NCI-H526 treated with DMSO at 0.1 percent for 48 hours (cell line): ENCODE data around the gene FCER1G.
"Not testable (repeated sequence)": the region's sequence is repeated elsewhere in the genome, so short reads cannot be mapped to it uniquely, and the experiment has no call there.

Source experiments
- DNase-seq: peaks from one replicate; lab custom pipeline; 2025; lab: John Stamatoyannopoulos, UW

The FCER1G gene

GRCh38 chr1:161229896-161230295, 14.8 kb downstream of the FCER1G start:
- DNase-seq = no peak

- DNase-seq = no peak
These were observed 15.7 kb downstream of the FCER1G start for GRCh38 chr1:161230762-161231161.

GRCh38 chr1:161233102-161233501, 18.0 kb downstream of the FCER1G start:
- DNase-seq = no peak

- DNase-seq = no peak
These were observed 21.1 kb downstream of the FCER1G start for GRCh38 chr1:161235957-161236775.

GRCh38 chr1:161238039-161238473, 23.0 kb downstream of the FCER1G start, which contains the start of gene NR1I3:
Gene NR1I3, minus strand, starts transcription at chr1:161238203. Its CDS starts 1,638 bp downstream, at chr1:161236565.
- DNase-seq = no peak

GRCh38 chr1:161241682-161242081, 26.6 kb downstream of the FCER1G start:
- no peak for DNase-seq

- no peak for DNase-seq
These were observed 27.2 kb downstream of the FCER1G start for GRCh38 chr1:161242313-161242712.

- DNase-seq = no peak
These were observed 29.8 kb downstream of the FCER1G start for GRCh38 chr1:161244888-161245287.

- DNase-seq = not testable (repeated sequence)
These were observed 35.0 kb downstream of the FCER1G start for GRCh38 chr1:161250100-161250499.

GRCh38 chr1:161250829-161251228, 35.7 kb downstream of the FCER1G start:
- no peak for DNase-seq

- DNase-seq = no peak
These were observed 36.5 kb downstream of the FCER1G start for GRCh38 chr1:161251579-161251978.

- not testable (repeated sequence) for DNase-seq
These were observed 40.2 kb downstream of the FCER1G start for GRCh38 chr1:161255302-161255701.

- DNase-seq = not testable (repeated sequence)
These were observed 40.9 kb downstream of the FCER1G start for GRCh38 chr1:161255955-161256520.

GRCh38 chr1:161257109-161257508, 42.0 kb downstream of the FCER1G start:
- DNase-seq = not testable (repeated sequence)

- peak; percentile 92 for DNase-seq
These were observed 43.6 kb downstream of the FCER1G start, which contains the start of gene PCP4L1 for GRCh38 chr1:161258439-161259344. Gene PCP4L1, plus strand, starts transcription at chr1:161258745. Its CDS starts 230 bp downstream, at chr1:161258975.

- DNase-seq = no peak
These were observed 44.2 kb downstream of the FCER1G start for GRCh38 chr1:161259345-161259702.

GRCh38 chr1:161259765-161260164, 44.7 kb downstream of the FCER1G start:
- no peak for DNase-seq

- no peak for DNase-seq
These were observed 45.5 kb downstream of the FCER1G start for GRCh38 chr1:161260376-161261260.

GRCh38 chr1:161261261-161262235, 46.5 kb downstream of the FCER1G start:
- no peak for DNase-seq

- DNase-seq = no peak
These were observed 50.2 kb downstream of the FCER1G start for GRCh38 chr1:161265305-161265704.
